RWPE2 (cell line): ENCODE measurements around the gene SLC25A40.

ENCODE experiments used
- ATAC-seq: fragments of 200-7000 bp; cut with Tn5 transposase; 3 replicates; pipeline ENCODE4 v1.9.1; 2021; ENCODE audit warnings: low read depth
- DNase-seq: peaks from one replicate; pipeline ENCODE4 v3.0.0-alpha.2; 2020; ENCODE audit warnings: low spot score
- H3K27ac ChIP-seq: fragments of 450-650 bp; 2 replicates; pipeline ENCODE4 v1.5.1; 2017; ENCODE audit warnings: mild to moderate bottlenecking; ENCODE audit not compliant: poor library complexity, severe bottlenecking
- H3K27me3 ChIP-seq: fragments of 250-450 bp; sonication (Bioruptor Pico); 2 replicates; pipeline ENCODE4 v1.5.1; 2021; ENCODE audit warnings: mild to moderate bottlenecking, moderate library complexity; ENCODE audit not compliant: insufficient read depth, poor library complexity, severe bottlenecking
- H3K36me3 ChIP-seq: fragments of 250-450 bp; sonication (Bioruptor Pico); 2 replicates; pipeline ENCODE4 v1.5.1; 2020; ENCODE audit warnings: low read depth, mild to moderate bottlenecking, moderate library complexity
- H3K4me1 ChIP-seq: fragments of 250-450 bp; sonication (Bioruptor Pico); 2 replicates; pipeline ENCODE4 v1.5.1; 2021; ENCODE audit warnings: mild to moderate bottlenecking, moderate library complexity; ENCODE audit not compliant: insufficient read depth, poor library complexity, severe bottlenecking
- H3K4me3 ChIP-seq: fragments of 250-450 bp; sonication (Bioruptor Pico); 2 replicates; pipeline ENCODE4 v1.5.1; 2021; ENCODE audit warnings: mild to moderate bottlenecking, moderate library complexity; ENCODE audit not compliant: severe bottlenecking
- H3K9me3 ChIP-seq: fragments of 250-450 bp; sonication (Bioruptor Pico); 2 replicates; pipeline ENCODE4 v1.5.1; 2021; ENCODE audit warnings: mild to moderate bottlenecking, moderate library complexity; ENCODE audit not compliant: severe bottlenecking
- TF ChIP-seq, protein P1 (sequence below): fragments of 450-650 bp; IDR thresholded peaks from one replicate; pipeline ENCODE4 v1.5.1; 2017; ENCODE audit warnings: mild to moderate bottlenecking, moderate library complexity; ENCODE audit not compliant: poor library complexity, severe bottlenecking

Gene SLC25A40

DNA sequence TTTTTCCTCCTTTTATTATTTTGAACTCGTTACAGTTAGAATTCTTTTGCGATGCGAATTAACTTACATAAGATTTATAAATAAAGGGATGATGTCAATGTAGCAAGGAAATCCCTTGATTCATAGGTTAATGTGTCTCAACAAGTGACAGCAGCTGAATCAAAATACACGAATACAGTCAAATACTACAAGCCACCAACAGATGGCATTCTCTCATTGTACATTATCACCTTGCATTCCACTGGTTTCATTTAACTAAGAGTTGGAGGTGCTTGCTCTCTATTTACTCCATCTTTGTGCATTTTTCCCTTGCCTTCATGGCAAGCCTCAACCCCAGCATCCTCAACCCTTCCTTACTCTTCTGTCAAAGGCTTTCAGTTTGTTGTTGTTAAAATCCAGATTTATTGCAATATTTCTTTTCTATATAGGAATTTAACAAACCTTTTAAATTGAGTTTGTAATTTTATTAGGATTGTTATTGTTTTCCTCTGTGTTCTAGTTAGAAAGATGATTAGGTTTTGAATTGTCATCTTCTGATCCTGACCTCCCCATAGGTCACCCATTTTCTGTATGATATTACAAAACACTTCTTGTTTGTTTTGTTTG is 78.3 kb downstream of the SLC25A40 start:
- H3K4me3 ChIP-seq, result no peak overlapping the region
- TF ChIP-seq, protein P1, sequence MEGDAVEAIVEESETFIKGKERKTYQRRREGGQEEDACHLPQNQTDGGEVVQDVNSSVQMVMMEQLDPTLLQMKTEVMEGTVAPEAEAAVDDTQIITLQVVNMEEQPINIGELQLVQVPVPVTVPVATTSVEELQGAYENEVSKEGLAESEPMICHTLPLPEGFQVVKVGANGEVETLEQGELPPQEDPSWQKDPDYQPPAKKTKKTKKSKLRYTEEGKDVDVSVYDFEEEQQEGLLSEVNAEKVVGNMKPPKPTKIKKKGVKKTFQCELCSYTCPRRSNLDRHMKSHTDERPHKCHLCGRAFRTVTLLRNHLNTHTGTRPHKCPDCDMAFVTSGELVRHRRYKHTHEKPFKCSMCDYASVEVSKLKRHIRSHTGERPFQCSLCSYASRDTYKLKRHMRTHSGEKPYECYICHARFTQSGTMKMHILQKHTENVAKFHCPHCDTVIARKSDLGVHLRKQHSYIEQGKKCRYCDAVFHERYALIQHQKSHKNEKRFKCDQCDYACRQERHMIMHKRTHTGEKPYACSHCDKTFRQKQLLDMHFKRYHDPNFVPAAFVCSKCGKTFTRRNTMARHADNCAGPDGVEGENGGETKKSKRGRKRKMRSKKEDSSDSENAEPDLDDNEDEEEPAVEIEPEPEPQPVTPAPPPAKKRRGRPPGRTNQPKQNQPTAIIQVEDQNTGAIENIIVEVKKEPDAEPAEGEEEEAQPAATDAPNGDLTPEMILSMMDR, result peak; percentile 80
- no peaks in the 10 kb centered on the region for H3K4me1 ChIP-seq
- DNase-seq, result no peak
- no peaks in the 10 kb centered on the region for H3K9me3 ChIP-seq
- peaks cover under 1% of the 10 kb centered on the region for H3K27me3 ChIP-seq
- no peaks in the 10 kb centered on the region for H3K36me3 ChIP-seq
- no peak overlapping the region for H3K27ac ChIP-seq
- peak; percentile 72 for ATAC-seq

DNA sequence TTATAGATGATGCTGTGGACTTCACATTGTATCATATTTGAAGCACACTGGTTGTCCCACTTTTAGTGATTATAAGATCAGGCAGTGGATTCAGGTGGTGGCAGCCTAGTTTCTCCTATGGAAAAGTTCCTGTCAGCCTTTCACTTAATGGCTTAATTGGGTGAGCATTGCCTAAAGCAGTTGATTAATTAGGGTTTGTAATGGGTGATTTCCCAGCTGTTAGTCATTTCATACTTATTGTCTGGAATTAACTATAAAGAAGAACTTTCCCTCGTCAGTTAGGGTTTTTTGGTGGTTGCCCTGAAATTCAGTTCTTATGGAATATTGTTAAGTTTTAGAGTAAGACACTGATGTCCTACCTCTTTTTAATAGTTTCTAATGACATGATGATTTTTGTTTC is 78.8 kb downstream of the SLC25A40 start:
- no peak for DNase-seq
- H3K9me3 ChIP-seq, result no peaks in the 10 kb centered on the region

GRCh38 chr7:87785368-87785995 is 90.7 kb downstream of the SLC25A40 start:
- DNase-seq (no peak), ATAC-seq (no peak; the same call in 2 of the 3 replicates)
- TF ChIP-seq, protein P1, result no peak
- no peaks in the 10 kb centered on the region for H3K4me1 ChIP-seq
- no peak overlapping the region for H3K27ac ChIP-seq
- H3K4me3 ChIP-seq, result no peak overlapping the region
- no peaks in the 10 kb centered on the region for H3K27me3 ChIP-seq
- no peaks in the 10 kb centered on the region for H3K9me3 ChIP-seq
- no peaks in the 10 kb centered on the region for H3K36me3 ChIP-seq

More for the DNA sequence above, 78.8 kb downstream of the SLC25A40 start:
- H3K36me3 ChIP-seq, result no peaks in the 10 kb centered on the region
- H3K4me3 ChIP-seq, result no peak overlapping the region
- peaks cover 4% of the 10 kb centered on the region for H3K27me3 ChIP-seq
- TF ChIP-seq, protein P1, result no peak
- ATAC-seq, result no peak
- H3K27ac ChIP-seq, result no peak overlapping the region
- H3K4me1 ChIP-seq, result no peaks in the 10 kb centered on the region

DNA sequence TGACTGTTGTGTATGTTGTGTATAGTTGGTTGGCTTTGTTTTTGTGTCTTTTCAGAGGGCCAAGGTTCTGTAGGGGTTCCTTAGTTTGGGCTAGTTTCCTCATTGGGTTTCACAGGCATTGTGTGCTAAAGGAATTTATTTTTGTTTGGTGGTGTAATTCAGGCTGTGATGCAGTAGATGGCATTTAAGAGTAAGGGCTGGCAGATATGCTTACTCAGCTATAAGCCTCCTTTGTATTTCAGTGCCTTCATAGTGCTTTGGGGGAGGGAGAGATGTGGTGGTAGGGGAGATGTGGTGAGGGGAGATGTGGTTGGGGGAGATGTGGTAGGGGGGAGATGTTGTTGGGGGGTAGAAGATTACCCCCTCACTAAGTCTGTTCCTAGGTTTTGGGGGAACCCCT is 91.7 kb downstream of the SLC25A40 start:
- DNase-seq, result no peak
- no peak for ATAC-seq
- no peak overlapping the region for H3K4me3 ChIP-seq
- H3K27ac ChIP-seq, result no peak overlapping the region
- H3K9me3 ChIP-seq, result no peaks in the 10 kb centered on the region
- H3K4me1 ChIP-seq, result no peaks in the 10 kb centered on the region
- H3K36me3 ChIP-seq, result no peaks in the 10 kb centered on the region
- no peaks in the 10 kb centered on the region for H3K27me3 ChIP-seq
- TF ChIP-seq, protein P1, result peak; percentile 19
